Ascending aorta (tissue), 2 donors: ENCODE data around the gene STXBP6. TPM values are rescaled to one million over a fixed set of nuclear protein-coding genes. Genes with fewer than 3 reads are reported as not detected.

Experiments used
- DNase-seq, 2 donors: peaks; one replicate each; pipeline ENCODE4 v3.0.0-alpha.2; 2019; ENCODE audit warnings: low spot score in 2 of 2
- H3K27ac ChIP-seq, 2 donors: fragments of 200-600 bp; sonication (generic); one replicate each; pipeline ENCODE4 v1.5.1; 2016 to 2017; ENCODE audit warnings: mild to moderate bottlenecking in 1 of 2
- H3K27me3 ChIP-seq: fragments of 200-600 bp; sonication (generic); one replicate; pipeline ENCODE4 v1.5.1; 2017
- H3K36me3 ChIP-seq, 2 donors: fragments of 200-600 bp; sonication (generic); one replicate each; pipeline ENCODE4 v1.5.1; 2016
- H3K4me1 ChIP-seq, 2 donors: fragments of 200-600 bp; sonication (generic); one replicate each; pipeline ENCODE4 v1.5.1; 2016 to 2017; ENCODE audit warnings: mild to moderate bottlenecking in 1 of 2
- H3K4me3 ChIP-seq, 2 donors: fragments of 200-600 bp; sonication (generic); one replicate each; pipeline ENCODE4 v1.5.1; 2016 to 2017; ENCODE audit warnings: mild to moderate bottlenecking in 1 of 2
- H3K9me3 ChIP-seq, 2 donors: fragments of 200-600 bp; sonication (generic); one replicate each; pipeline ENCODE4 v1.5.1; 2016
- CTCF ChIP-seq, 3 experiments: fragments of 200-600 bp in 2 of 3; fragments of 450-650 bp in 1 of 3; sonication (generic) in 2 of 3; IDR thresholded peaks; one replicate each; pipeline ENCODE4 v1.5.1; 2016 to 2019; ENCODE audit warnings: antibody characterized with exemption in 3 of 3, mild to moderate bottlenecking in 1 of 3, moderate library complexity in 1 of 3
- intact Hi-C: fragments of 100-400 bp; cut with DNase I; formaldehyde crosslinking; loops from one replicate; pipeline ENCODE4 v1.15.1; 2023
- total RNA-seq: library from RNA; depleted of rRNA; stranded (reverse); fragments of >200 nt; gene quantifications from one replicate; pipeline ENCODE4 v1.1.0, GENCODE V29; 2016

Gene STXBP6
- total RNA-seq, 1 donor from 2014 or later, result 0.21 TPM

DNA sequence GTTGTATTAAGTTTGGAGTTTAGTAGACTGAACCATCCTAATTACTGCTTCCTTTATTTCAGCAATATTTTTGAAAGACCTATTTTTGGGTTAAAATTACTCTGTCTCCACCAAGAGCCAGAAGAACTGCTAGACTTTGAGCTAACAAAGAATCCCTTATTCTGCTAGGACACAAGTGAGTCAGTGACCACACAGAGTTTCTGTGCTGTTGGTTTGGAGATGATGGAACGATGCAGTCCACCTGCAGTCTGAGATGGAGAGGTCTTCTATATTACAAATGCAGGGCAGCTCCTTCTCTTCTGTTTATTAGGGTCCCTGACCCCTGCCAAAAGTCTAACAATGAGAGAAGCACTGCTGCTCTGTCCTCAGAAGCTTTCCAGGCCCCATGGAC, 6.7 kb upstream of the STXBP6 start:
- Histone ChIP-seq H3K27ac (no peak overlapping the region), H3K36me3 (no peaks in the 10 kb centered on the region), H3K9me3 (no peaks in the 10 kb centered on the region), H3K4me1 (no peaks in the 10 kb centered on the region), H3K4me3 (no peak overlapping the region), H3K27me3 (no peaks in the 10 kb centered on the region)
- no peak for TF ChIP-seq CTCF (IDR thresholded peaks at IDR 0.05)
- DNase-seq, result no peak
- intact Hi-C loops, result no loop called here

- Histone ChIP-seq H3K9me3 (no peaks in the 10 kb centered on the region), H3K36me3 (no peaks in the 10 kb centered on the region), H3K4me3 (no peak overlapping the region), H3K27ac (no peak overlapping the region), H3K4me1 (no peaks in the 10 kb centered on the region), H3K27me3 (no peaks in the 10 kb centered on the region)
- DNase-seq, result no peak
- no peak for TF ChIP-seq CTCF (IDR thresholded peaks at IDR 0.05)
- intact Hi-C loops, result no loop called here
Measured at GRCh38 chr14:25055992-25056687, 6.2 kb upstream of the STXBP6 start.

GRCh38 chr14:25055005-25055404, 5.1 kb upstream of the STXBP6 start:
- no peak overlapping the region for H3K4me3 ChIP-seq
- H3K27me3 ChIP-seq, result no peaks in the 10 kb centered on the region
- H3K27ac ChIP-seq, result no peak overlapping the region
- H3K4me1 ChIP-seq, result no peaks in the 10 kb centered on the region
- no peaks in the 10 kb centered on the region for H3K9me3 ChIP-seq
- no peaks in the 10 kb centered on the region for H3K36me3 ChIP-seq
- no peak for DNase-seq
- intact Hi-C loops, result no loop called here
- no peak for TF ChIP-seq CTCF (IDR thresholded peaks at IDR 0.05)

GRCh38 chr14:25053585-25053984, 3.6 kb upstream of the STXBP6 start:
- no peaks in the 10 kb centered on the region for H3K9me3 ChIP-seq
- TF ChIP-seq CTCF (IDR thresholded peaks at IDR 0.05), result no peak
- DNase-seq, result no peak
- H3K27ac ChIP-seq, result no peak overlapping the region
- peaks cover 0 to 3% of the 10 kb centered on the region in 2 donors for H3K4me1 ChIP-seq
- no peaks in the 10 kb centered on the region for H3K27me3 ChIP-seq
- no peak overlapping the region for H3K4me3 ChIP-seq
- no peaks in the 10 kb centered on the region for H3K36me3 ChIP-seq
- intact Hi-C loops, result loop anchor here (5.0 kb wide), 1 partner anchor 79 kb away; no protein-coding TSS in a partner anchor

GRCh38 chr14:25052921-25053320, 3.0 kb upstream of the STXBP6 start:
- H3K9me3 ChIP-seq, result no peaks in the 10 kb centered on the region
- intact Hi-C loops, result loop anchor here (5.0 kb wide), 1 partner anchor 79 kb away; no protein-coding TSS in a partner anchor
- H3K4me1 ChIP-seq, result peaks cover 0 to 3% of the 10 kb centered on the region in 2 donors
- no peak for DNase-seq
- H3K36me3 ChIP-seq, result no peaks in the 10 kb centered on the region
- TF ChIP-seq CTCF (IDR thresholded peaks at IDR 0.05), result no peak
- no peak overlapping the region for H3K4me3 ChIP-seq
- H3K27me3 ChIP-seq, result no peaks in the 10 kb centered on the region
- no peak overlapping the region for H3K27ac ChIP-seq
